SK-N-SH (cell line): ENCODE results near the gene THBS3. TPM values are rescaled to one million over a fixed set of nuclear protein-coding genes. Genes with fewer than 3 reads are reported as not detected.

ENCODE experiments used
- CTCF ChIA-PET: fragments of 300-600, 350-600 bp; formaldehyde crosslinking; extraction: SDS; loops from one replicate; lab custom pipeline; 2021; lab: Yijun Ruan, JAX
- POLR2A ChIA-PET: fragments of 350-600 bp; sonication (Branson Sonifier 250); formaldehyde crosslinking; extraction: SDS; loops from one replicate; lab custom pipeline; 2020; ENCODE audit warnings: antibody characterized with exemption, inconsistent platforms; lab: Yijun Ruan, JAX
- DNase-seq: peaks from one replicate; pipeline ENCODE4 v3.0.0; 2012
- H2AFZ ChIP-seq: fragments of 200-600 bp; sonication (generic); 2 replicates; pipeline ENCODE4 v1.8.1; 2016; ENCODE audit warnings: antibody characterized with exemption, mild to moderate bottlenecking, low read depth
- H3F3A ChIP-seq: fragments of 200-600 bp; sonication (generic); replicated peaks from 2 replicates; pipeline ENCODE3; 2016; ENCODE audit warnings: antibody characterized with exemption, mild to moderate bottlenecking; ENCODE audit not compliant: insufficient read depth
- H3K27ac ChIP-seq, 2 experiments: fragments of 200-500 bp in 1 of 2; fragments of 200-600 bp in 1 of 2; sonication (Bioruptor generic) in 1 of 2; sonication (generic), shearing (Covaris generic) in 1 of 2; 2 replicates each; pipeline versions ENCODE4 v1.5.1 to v1.6.1; 2014 to 2016; ENCODE audit warnings: low read depth in 2 of 2, inconsistent platforms in 1 of 2, low read length in 1 of 2, mild to moderate bottlenecking in 1 of 2, mixed read lengths in 1 of 2
- H3K27me3 ChIP-seq: fragments of 200-600 bp; sonication (generic), shearing (Covaris generic); 2 replicates; pipeline ENCODE4 v1.6.1; 2016; ENCODE audit warnings: mixed run types; ENCODE audit not compliant: insufficient read depth
- H3K36me3 ChIP-seq, 2 experiments: fragments of 200-500 bp in 1 of 2; fragments of 200-600 bp in 1 of 2; sonication (Bioruptor generic) in 1 of 2; sonication (generic) in 1 of 2; replicated peaks in 1 of 2; 2 replicates each; pipeline versions ENCODE3 to v1.5.1; 2014 to 2016; ENCODE audit warnings: low read length in 1 of 2, mild to moderate bottlenecking in 1 of 2; ENCODE audit not compliant: insufficient read depth in 2 of 2, control insufficient read depth in 1 of 2
- H3K4me1 ChIP-seq, 2 experiments: fragments of 200-500 bp in 1 of 2; fragments of 200-600 bp in 1 of 2; sonication (Bioruptor generic) in 1 of 2; sonication (generic), shearing (Covaris generic) in 1 of 2; 2 replicates each; pipeline versions ENCODE4 v1.5.1 to v1.6.1; 2014 to 2016; ENCODE audit warnings: low read depth in 1 of 2, low read length in 1 of 2, mixed run types in 1 of 2; ENCODE audit not compliant: insufficient read depth in 2 of 2, control insufficient read depth in 1 of 2
- H3K4me2 ChIP-seq: fragments of 200-600 bp; sonication (generic), shearing (Covaris generic); 2 replicates; pipeline ENCODE4 v1.6.1; 2017; ENCODE audit warnings: mixed run types
- H3K4me3 ChIP-seq, 2 experiments: fragments of 200-500 bp in 1 of 2; fragments of 200-600 bp in 1 of 2; sonication (Bioruptor generic) in 1 of 2; sonication (generic), shearing (Covaris generic) in 1 of 2; 2 replicates each; pipeline versions ENCODE4 v1.5.1 to v1.8.1; 2014 to 2016; ENCODE audit warnings: low read depth in 2 of 2, inconsistent platforms in 1 of 2, low read length in 1 of 2, mild to moderate bottlenecking in 1 of 2, mixed read lengths in 1 of 2, moderate library complexity in 1 of 2
- H3K79me2 ChIP-seq: fragments of 200-600 bp; sonication (generic); 2 replicates; pipeline ENCODE4 v1.8.1; 2017; ENCODE audit warnings: mild to moderate bottlenecking; ENCODE audit not compliant: insufficient read depth
- H3K9ac ChIP-seq: fragments of 200-600 bp; sonication (generic); 2 replicates; pipeline ENCODE4 v1.6.1; 2017; ENCODE audit warnings: mixed run types
- H3K9me2 ChIP-seq: fragments of 200-600 bp; sonication (generic); 2 replicates; pipeline ENCODE4 v1.6.1; 2017; ENCODE audit warnings: mixed run types
- H3K9me3 ChIP-seq: fragments of 200-600 bp; sonication (generic); 2 replicates; pipeline ENCODE4 v1.6.1; 2017; ENCODE audit warnings: mixed run types, mild to moderate bottlenecking, moderate library complexity
- H4K20me1 ChIP-seq: fragments of 200-600 bp; sonication (generic); 2 replicates; pipeline ENCODE4 v1.6.1; 2017; ENCODE audit warnings: mild to moderate bottlenecking, mixed run types; ENCODE audit not compliant: insufficient read depth
- CHD2 ChIP-seq: fragments of 150-350 bp; IDR thresholded peaks from 2 replicates; pipeline ENCODE4 v1.6.1; 2018; ENCODE audit warnings: low read length; ENCODE audit not compliant: partially characterized antibody
- ELF1 ChIP-seq: IDR thresholded peaks from 2 replicates; pipeline ENCODE4 v1.4.0; 2012
- EP300 ChIP-seq, 2 experiments: IDR thresholded peaks; 2 replicates each; pipeline versions ENCODE4 v1.4.0 to v1.6.1; 2012; ENCODE audit warnings: borderline replicate concordance in 1 of 2, low read depth in 1 of 2, low read length in 1 of 2
- EZH2phosphoT487 ChIP-seq: fragments of 200-600 bp; sonication (generic); IDR thresholded peaks from 2 replicates; pipeline ENCODE4 v1.6.1; 2017; ENCODE audit warnings: low read depth, mixed run types, mild to moderate bottlenecking, antibody characterized with exemption, moderate library complexity, borderline replicate concordance
- FOXJ3 ChIP-seq: sonication (generic); formaldehyde crosslinking; IDR thresholded peaks from 2 replicates; pipeline ENCODE4 v1.5.1; 2020; ENCODE audit warnings: mild to moderate bottlenecking, missing genetic modification reagents
- FOXM1 ChIP-seq: IDR thresholded peaks from 2 replicates; pipeline ENCODE4 v1.4.0; 2012; ENCODE audit warnings: low read depth, mild to moderate bottlenecking
- GABPA ChIP-seq: IDR thresholded peaks from 2 replicates; pipeline ENCODE4 v1.4.0; 2012; ENCODE audit warnings: low read depth, mild to moderate bottlenecking
- GATA2 ChIP-seq: sonication (generic); formaldehyde crosslinking; IDR thresholded peaks from 2 replicates; pipeline ENCODE4 v1.5.0; 2020; ENCODE audit warnings: mild to moderate bottlenecking, missing genetic modification reagents
- JUND ChIP-seq: IDR thresholded peaks from 2 replicates; pipeline ENCODE4 v1.4.0; 2012
- MXI1 ChIP-seq: IDR thresholded peaks from 2 replicates; pipeline ENCODE4 v1.6.1; 2012; ENCODE audit warnings: mild to moderate bottlenecking, low read depth, low read length, improper control_type of control experiment
- NFIC ChIP-seq: IDR thresholded peaks from 2 replicates; pipeline ENCODE4 v1.4.0; 2012; ENCODE audit warnings: borderline replicate concordance
- NRF1 ChIP-seq: IDR thresholded peaks from 2 replicates; pipeline ENCODE4 v1.6.1; 2012; ENCODE audit warnings: low read depth, mild to moderate bottlenecking, low read length
- PBX3 ChIP-seq: IDR thresholded peaks from 2 replicates; pipeline ENCODE4; 2012
- RAD21 ChIP-seq: IDR thresholded peaks from 2 replicates; pipeline ENCODE4 v1.6.1; 2012; ENCODE audit warnings: mild to moderate bottlenecking, low read length
- RFX5 ChIP-seq: IDR thresholded peaks from 2 replicates; pipeline ENCODE4 v1.6.1; 2012; ENCODE audit warnings: mild to moderate bottlenecking, improper control_type of control experiment, low read length
- RXRA ChIP-seq: IDR thresholded peaks from 2 replicates; pipeline ENCODE4 v1.4.0; 2012; ENCODE audit warnings: low read depth, mild to moderate bottlenecking, borderline replicate concordance
- TAF1 ChIP-seq: IDR thresholded peaks from 2 replicates; pipeline ENCODE4 v1.6.1; 2012; ENCODE audit warnings: low read depth, mild to moderate bottlenecking, low read length, moderate library complexity, borderline replicate concordance
- TCF12 ChIP-seq: IDR thresholded peaks from 2 replicates; pipeline ENCODE4 v1.4.0; 2012
- TEAD4 ChIP-seq: IDR thresholded peaks from 2 replicates; pipeline ENCODE4 v1.4.0; 2012; ENCODE audit warnings: mild to moderate bottlenecking, borderline replicate concordance; ENCODE audit not compliant: insufficient read depth
- ZBTB33 ChIP-seq: IDR thresholded peaks from 2 replicates; pipeline ENCODE4 v1.4.0; 2012; ENCODE audit warnings: low read depth, borderline replicate concordance
- WGBS: methylation state at CpG from one replicate; pipeline ENCODE4 v1.1.6; 2017; ENCODE audit warnings: low lambda C conversion rate; 5-methylcytosine and 5-hydroxymethylcytosine counted together
- polyA plus RNA-seq, 3 experiments: library from polyadenylated mRNA; depleted of rRNA; stranded (reverse); fragments of >200 nt; gene quantifications; 2 replicates each; pipeline ENCODE4 v1.2.3, GENCODE V29; 2012

The THBS3 gene
- polyA plus RNA-seq, 1 of the 3 experiments (the other 2 are of a cell fraction), result 124 TPM

DNA sequence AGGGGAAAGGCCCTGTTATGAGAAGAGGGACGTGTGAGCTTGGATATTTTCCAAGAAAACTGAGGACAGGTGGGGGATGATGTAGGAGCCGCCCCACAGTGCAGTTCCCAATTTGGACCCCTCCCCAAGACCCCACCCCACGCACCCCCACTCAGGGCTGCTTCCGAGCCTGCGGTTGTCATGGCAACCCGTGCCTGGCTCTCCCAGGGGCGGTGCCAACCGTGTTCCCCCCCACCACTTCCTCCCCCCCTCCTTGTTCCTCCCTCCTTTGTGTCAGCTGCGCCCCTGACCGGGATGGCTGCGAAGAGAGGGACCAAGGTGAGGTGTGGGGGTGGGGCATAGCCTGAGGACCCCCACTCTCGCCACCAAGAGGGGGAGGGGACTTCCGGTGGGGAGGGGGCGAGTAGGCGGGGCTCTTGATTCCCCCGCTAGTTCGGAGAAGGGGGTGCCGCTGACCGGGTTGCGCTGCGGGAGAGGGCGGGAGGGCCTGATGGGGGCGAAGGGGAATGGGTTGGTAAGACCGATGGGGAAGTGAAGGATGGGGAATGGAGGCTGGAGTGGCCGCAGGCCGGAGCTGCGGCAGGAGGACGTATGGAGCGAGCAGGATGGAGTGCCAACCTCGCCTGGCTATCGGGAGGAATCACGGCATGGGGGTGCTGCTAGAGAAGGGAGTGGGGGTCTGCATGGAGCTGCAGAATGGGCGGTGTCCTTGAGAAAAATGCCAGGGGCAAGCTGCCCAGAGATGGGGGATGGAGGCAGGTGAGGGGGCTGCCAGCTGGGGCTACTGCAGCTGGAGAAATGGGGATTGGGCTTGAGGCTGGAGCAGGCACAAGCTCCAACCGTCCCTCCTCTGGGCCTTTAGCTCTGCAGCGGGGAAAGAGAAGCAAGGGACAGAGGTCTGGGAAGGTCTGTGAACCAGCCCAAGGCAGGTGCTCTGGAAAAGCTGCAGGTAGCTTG lies 33.1 kb downstream of the THBS3 start:
- 16% methylated on average over 34 of the region's 35 CpGs for WGBS
- peak; percentile 90 for DNase-seq

GRCh38 chr1:155173478-155174323 lies 34.0 kb downstream of the THBS3 start, which contains the start of gene TRIM46:
TRIM46 (plus strand) TSS chr1:155173849; CDS start chr1:155173967, 118 bp downstream.
- peaks cover 40% of the 10 kb centered on the region for H3F3A ChIP-seq
- ChIA-PET POLR2A (interaction anchor here (0.7 to 2.8 kb wide), 12 partner anchors 11 to 89 kb away, joined by 3 to 27 read pairs (median 4); partner anchors contain the start of genes DPM3, EFNA1, SLC50A1 and THBS3), CTCF (interaction anchor here (0.6 to 14.8 kb wide), 41 partner anchors 9 to 436 kb away, joined by 3 to 496 read pairs (median 5); partner anchors contain the start of genes ADAM15, EFNA1, ENTREP3 and MSTO1)
- H3K9me3 ChIP-seq, result no peaks in the 10 kb centered on the region
- H3K27me3 ChIP-seq, result no peaks in the 10 kb centered on the region
- no peaks in the 10 kb centered on the region for H4K20me1 ChIP-seq
- H3K36me3 ChIP-seq, result peaks cover 24 to 37% of the 10 kb centered on the region in 2 experiments
- H3K9me2 ChIP-seq, result no peaks in the 10 kb centered on the region
- H3K4me1 ChIP-seq, result peaks cover 0 to 33% of the 10 kb centered on the region in 2 experiments; a peak in 3 of 4 replicates
- peak within 1 kb of the TSS; percentile 96 for H3K9ac ChIP-seq
- peak within 1 kb of the TSS; percentile 80 for H2AFZ ChIP-seq
- peak within 1 kb of the TSS; percentile 92 for H3K27ac ChIP-seq
- peak; percentile 91 for DNase-seq
- WGBS, result 6% methylated on average over 28 of the region's 38 CpGs
- H3K4me3 ChIP-seq, result peak within 1 kb of the TSS; percentile 75 to 93
- H3K4me2 ChIP-seq, result peak within 1 kb of the TSS; percentile 94
- peaks cover 41% of the 10 kb centered on the region for H3K79me2 ChIP-seq
- no peak for TF ChIP-seq TCF12
- no peak for TF ChIP-seq FOXJ3
- peak; percentile 87 for TF ChIP-seq NRF1
- no peak for TF ChIP-seq RFX5
- no peak for TF ChIP-seq PBX3
- no peak for TF ChIP-seq ELF1
- TF ChIP-seq MXI1, result peak; percentile 85
- TF ChIP-seq TAF1, result no peak; the same call in 1 of the 2 replicates
- TF ChIP-seq ZBTB33, result no peak
- TF ChIP-seq GATA2, result no peak
- TF ChIP-seq TEAD4, result no peak
- TF ChIP-seq JUND, result no peak
- peak; percentile 11 for TF ChIP-seq CHD2
- TF ChIP-seq FOXM1, result no peak
- no peak for TF ChIP-seq EZH2phosphoT487
- no peak for TF ChIP-seq EP300 (IDR thresholded peaks at IDR 0.05; ENCODE audit: borderline replicate concordance in 1 of 2, low read depth in 1 of 2, low read length in 1 of 2)

More for the DNA sequence above, 33.1 kb downstream of the THBS3 start:
- peak overlapping the region; percentile 38 to 92; a peak in 3 of 4 replicates for H3K27ac ChIP-seq
- H3K4me1 ChIP-seq, result peaks cover 0 to 33% of the 10 kb centered on the region in 2 experiments; a peak in 3 of 4 replicates
- peak overlapping the region; percentile 96 for H3K9ac ChIP-seq
- POLR2A ChIA-PET, result interaction anchor here (0.5 to 2.8 kb wide), 9 partner anchors 10 to 190 kb away, joined by 3 to 27 read pairs (median 4); partner anchors contain the start of genes EFNA1 and THBS3
- H3K9me2 ChIP-seq, result no peaks in the 10 kb centered on the region
- CTCF ChIA-PET, result interaction anchor here (0.6 to 14.8 kb wide), 26 partner anchors 8 to 164 kb away, joined by 3 to 496 read pairs (median 4); partner anchors contain the start of genes ADAM15, ENTREP3, MTX1 and SLC50A1
- H4K20me1 ChIP-seq, result no peaks in the 10 kb centered on the region
- peaks cover 41% of the 10 kb centered on the region for H3K79me2 ChIP-seq
- peaks cover 31% of the 10 kb centered on the region for H3F3A ChIP-seq
- TF ChIP-seq EP300 (IDR thresholded peaks at IDR 0.05; ENCODE audit: borderline replicate concordance in 1 of 2, low read depth in 1 of 2, low read length in 1 of 2), result no peak
- peak; percentile 30 for TF ChIP-seq CHD2
- TF ChIP-seq RFX5, result peak; percentile 48; the same call in 1 of the 2 replicates
- TF ChIP-seq RXRA, result no peak
- TF ChIP-seq RAD21, result no peak
- TF ChIP-seq NFIC, result no peak
- TF ChIP-seq GABPA, result no peak
- peak overlapping the region; percentile 75 to 93 for H3K4me3 ChIP-seq
- no peaks in the 10 kb centered on the region for H3K9me3 ChIP-seq
- H3K4me2 ChIP-seq, result peak overlapping the region; percentile 94
- no peaks in the 10 kb centered on the region for H3K27me3 ChIP-seq
- H2AFZ ChIP-seq, result peak overlapping the region; percentile 80; the same call in 1 of the 2 replicates
- peaks cover 23 to 38% of the 10 kb centered on the region in 2 experiments for H3K36me3 ChIP-seq
